HG02840 (cell line): ENCODE measurements around the gene KCNJ6.
"Not testable (repeated sequence)": the region's sequence is repeated elsewhere in the genome, so short reads cannot be mapped to it uniquely, and the experiment has no call there.

ENCODE experiments used
- ATAC-seq: cut with Tn5 transposase; IDR thresholded peaks from one replicate; pipeline ENCODE4 v1.9.1; 2021; ENCODE audit warnings: mild to moderate bottlenecking, moderate library complexity, moderate number of reproducible peaks; ENCODE audit not compliant: unreplicated experiment, low FRiP score

Gene KCNJ6

DNA sequence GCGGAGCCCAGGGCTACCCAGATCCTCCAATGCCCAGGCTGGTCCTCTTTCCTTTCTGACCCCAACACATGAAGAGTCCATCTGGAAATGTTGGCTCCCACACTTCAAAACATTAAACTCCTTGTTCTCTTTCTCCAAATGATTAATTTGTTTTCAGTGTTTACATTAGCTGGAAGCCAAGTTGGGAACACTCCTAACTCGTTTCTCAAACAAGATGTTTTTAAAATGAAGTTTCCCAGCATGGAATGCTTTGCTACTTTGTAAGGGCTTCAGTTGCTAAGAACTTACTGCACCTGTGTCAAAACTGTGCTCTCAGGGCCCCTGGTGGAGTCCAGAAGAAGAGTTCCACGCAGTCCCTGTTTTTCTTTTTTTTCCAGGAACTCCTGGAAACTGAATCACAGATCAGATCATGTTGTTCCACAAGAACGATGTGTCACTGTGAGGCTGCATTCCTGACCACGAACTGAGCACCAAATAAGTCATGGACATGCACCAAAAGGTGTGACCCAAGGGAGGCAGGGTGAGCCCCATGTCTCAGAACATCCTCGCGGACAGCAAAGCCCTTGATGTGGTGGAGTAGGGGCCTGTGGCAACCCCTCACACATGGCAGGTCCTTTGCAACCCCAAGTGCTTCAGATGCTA is 257.3 kb downstream of the KCNJ6 start:
- ATAC-seq: no peak

DNA sequence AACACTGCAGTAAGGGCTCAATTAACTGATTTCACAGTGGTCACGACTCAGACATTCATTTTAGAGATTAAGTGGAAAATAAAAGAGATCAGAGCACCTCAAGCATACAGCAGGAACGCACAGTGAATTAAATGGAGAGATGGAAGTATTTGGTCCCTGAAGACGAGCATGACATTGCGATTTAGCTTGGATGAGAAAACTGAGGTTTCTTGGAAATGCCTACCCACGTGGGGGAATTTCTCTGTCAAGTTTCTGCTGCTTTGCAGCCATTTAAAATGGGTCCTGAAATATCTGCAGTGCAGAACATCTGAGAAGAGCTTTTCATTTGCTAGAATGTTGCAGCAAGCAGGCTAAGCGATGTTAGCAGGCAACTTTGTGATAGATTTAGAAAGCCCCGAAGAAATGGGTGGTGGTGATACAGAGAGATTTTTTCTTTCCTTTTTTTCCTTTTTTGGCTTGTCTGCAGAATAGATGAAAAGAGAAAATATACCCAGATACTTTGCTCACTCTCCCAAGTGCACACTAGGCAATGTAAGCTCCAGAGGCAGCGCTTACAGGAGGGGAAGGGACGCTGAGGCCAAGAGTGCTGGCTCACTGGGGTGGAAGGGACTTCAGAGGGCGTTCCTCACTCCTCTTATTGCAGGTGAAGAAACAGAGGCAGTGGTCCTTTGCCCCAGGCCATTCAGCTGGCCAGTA is 258.0 kb downstream of the KCNJ6 start:
- no peak for ATAC-seq

- ATAC-seq: no peak
Observed at GRCh38 chr21:37656899-37657298, 259.4 kb downstream of the KCNJ6 start.

GRCh38 chr21:37655611-37656300 is 260.5 kb downstream of the KCNJ6 start:
- no peak for ATAC-seq

GRCh38 chr21:37654596-37654995 is 261.7 kb downstream of the KCNJ6 start:
- no peak for ATAC-seq

DNA sequence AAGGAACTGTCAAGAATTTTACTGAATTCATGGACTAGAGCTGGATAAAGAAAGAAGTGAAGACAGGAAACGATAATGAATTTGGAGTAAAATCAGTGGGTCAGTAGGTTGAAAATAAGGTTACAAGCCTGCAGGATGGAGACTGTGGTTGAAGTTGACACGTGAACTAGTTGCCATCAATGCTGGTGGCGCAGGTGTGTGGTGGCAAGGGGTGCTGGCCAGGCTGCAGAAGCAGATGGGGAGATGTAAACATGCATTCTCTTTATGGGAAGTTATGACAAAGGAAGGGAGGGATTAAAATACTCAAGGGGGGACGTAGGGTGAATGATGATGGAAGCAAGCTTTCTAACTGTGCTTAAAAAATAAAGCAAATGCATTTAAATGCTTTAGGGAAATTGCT is 263.1 kb downstream of the KCNJ6 start:
- ATAC-seq: no peak

GRCh38 chr21:37647781-37648180 is 268.5 kb downstream of the KCNJ6 start:
- ATAC-seq: no peak

GRCh38 chr21:37646761-37647160 is 269.5 kb downstream of the KCNJ6 start:
- ATAC-seq: not testable (repeated sequence)

- ATAC-seq: no peak
Observed at GRCh38 chr21:37645848-37646247, 270.4 kb downstream of the KCNJ6 start.

DNA sequence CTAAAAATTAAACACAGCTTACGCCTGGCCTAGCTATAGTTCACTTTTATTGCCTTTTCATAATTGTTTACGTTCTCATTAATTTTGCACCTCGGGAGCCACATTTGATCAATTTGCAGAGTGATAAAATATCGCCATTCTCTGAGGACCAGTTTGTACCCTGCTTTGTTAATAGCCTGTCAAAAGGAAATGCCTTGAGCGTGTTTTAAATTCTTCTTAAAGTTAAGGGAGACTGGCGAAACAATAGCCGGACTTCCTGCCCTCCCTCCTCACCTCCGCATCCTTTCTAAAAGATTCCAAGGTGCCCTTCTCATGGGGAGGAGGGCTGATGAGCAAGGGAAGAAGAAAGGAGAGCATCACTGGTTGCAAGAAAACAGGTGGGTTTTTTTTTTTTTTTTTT is 271.6 kb downstream of the KCNJ6 start:
- no peak for ATAC-seq

DNA sequence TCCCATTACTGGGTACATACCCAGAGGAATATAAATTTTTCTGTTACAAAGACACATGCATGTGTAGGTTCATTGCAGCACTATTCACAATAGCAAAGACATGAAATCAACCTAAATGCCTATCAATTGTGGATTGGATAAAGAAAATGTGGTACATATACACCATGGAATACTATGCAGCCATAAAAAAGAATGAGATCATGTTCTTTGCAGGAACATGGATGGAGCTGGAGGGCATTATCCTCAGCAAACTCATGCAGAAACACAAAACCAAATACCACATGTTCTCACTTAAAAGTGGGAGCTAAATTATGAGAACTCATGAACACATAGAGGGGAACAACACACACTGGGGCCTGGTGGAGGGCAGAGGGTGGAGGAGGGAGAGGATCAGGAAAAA is 272.4 kb downstream of the KCNJ6 start:
- ATAC-seq: not testable (repeated sequence)

DNA sequence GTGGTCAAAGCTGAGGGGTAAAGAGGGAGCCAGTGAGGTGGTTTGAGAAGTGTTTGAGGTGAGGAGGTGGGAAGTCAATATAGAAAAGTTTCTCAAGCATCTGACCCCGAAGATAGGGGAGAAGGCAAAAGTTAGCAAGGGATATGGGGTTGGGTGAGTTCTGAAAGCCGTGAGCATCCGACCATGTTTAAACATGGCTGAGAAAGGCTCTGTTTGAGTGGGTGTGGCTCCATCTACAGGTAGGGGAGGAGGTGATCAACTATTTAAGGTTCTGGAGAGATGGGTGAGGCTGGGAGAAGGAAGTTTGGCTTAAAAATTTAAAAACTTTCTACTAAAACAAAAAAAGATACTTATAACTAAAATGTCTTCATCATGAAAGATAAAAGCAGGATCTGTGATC is 273.8 kb downstream of the KCNJ6 start:
- no peak for ATAC-seq

- no peak for ATAC-seq
Observed at GRCh38 chr21:37639756-37640155, 276.5 kb downstream of the KCNJ6 start.

GRCh38 chr21:37636152-37636860 is 280.0 kb downstream of the KCNJ6 start:
- ATAC-seq: no peak

DNA sequence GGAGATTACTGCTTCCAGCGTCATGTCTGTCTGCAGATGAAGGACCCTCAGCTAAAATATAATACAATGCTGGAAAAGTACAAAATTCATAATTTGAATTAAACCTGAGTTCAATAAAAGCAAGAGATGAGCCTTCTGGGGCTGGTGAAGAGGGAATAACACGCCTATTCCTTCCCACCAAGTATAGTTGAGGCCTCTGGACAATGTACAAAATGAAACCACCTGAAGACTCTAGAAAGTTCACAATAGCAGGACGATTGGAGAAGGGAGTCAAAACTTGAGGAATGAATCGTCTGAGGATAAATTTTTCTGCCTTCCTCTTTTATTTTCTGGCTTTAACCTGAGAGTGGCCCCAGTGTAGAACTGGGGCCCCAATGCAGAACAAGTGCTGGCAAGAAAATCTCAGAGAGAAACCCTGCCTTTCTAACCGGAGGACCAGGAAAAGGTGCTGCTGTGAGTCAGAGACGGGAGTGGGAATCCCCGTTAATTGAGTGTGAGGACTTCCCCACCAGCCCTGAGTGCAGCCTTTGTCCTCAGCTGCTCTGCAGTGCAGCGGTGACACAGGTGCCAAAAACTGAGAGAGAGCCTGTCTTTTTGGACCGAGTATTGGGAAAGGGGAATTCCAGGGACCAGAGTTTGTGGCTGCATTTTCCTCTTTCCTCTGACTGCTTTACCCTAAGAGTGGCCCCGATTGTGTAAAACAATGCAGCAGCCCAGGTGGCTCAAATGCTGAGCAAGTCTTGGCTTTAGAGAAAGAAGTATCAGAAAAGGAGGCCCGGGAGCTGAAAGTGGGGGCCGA is 284.7 kb downstream of the KCNJ6 start:
- peak; percentile 68 for ATAC-seq

DNA sequence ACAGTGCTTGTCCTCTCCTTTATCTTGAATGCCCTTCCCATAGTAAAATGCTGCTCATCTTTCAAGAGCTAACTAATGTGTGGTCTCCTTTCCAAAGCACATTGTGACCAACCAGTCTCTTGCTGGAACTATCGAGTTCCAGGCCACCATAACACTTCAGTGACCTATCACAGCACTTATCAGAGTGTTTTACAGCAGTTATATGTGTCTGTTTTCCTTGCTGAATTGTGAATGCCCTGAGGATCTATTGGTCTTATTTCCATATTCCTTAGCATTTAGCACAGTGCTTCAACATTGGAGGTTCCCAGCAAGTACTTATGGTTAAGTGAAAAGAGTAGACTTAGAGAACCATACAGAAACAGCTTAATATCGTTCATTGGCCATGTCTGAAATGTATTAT is 285.4 kb downstream of the KCNJ6 start:
- no peak for ATAC-seq

DNA sequence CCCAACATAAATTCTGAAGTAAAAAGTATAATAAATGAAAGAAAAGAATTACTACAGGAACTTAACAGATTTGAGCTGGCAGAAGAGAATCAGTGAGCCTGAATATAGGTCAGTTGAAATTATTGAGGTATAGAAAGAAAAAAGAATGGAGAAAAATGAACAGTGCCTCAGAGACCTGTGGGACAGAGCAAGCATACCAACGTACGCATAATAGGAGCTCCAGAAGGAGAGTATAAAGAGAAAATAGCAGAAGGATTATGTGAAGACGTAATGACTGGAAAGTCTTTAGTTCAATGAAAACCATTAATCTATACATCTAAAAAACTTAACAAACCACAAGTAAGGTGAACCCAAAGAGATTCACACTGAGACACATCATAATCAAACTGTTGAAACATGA is 287.9 kb downstream of the KCNJ6 start:
- no peak for ATAC-seq

GRCh38 chr21:37627561-37627960 is 288.7 kb downstream of the KCNJ6 start:
- no peak for ATAC-seq

DNA sequence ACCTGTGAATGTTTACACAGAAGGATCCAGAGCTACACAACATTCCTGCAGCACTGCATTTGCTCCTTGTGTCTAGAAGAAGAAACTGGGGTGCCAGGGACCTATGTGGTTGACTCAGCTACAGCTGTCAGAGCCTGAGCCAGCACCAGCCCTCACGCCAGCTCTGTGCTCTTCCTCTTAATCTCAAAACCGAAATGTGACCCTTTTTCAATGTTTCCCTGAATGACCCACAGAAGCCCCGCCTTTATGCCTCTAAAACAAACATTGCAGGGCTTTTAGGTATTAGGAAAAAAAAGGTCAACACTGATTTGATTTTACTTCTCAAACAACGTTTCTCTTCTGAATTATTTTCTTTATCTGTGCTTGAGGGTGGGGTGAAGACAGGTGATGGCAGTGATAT is 289.2 kb downstream of the KCNJ6 start:
- no peak for ATAC-seq

DNA sequence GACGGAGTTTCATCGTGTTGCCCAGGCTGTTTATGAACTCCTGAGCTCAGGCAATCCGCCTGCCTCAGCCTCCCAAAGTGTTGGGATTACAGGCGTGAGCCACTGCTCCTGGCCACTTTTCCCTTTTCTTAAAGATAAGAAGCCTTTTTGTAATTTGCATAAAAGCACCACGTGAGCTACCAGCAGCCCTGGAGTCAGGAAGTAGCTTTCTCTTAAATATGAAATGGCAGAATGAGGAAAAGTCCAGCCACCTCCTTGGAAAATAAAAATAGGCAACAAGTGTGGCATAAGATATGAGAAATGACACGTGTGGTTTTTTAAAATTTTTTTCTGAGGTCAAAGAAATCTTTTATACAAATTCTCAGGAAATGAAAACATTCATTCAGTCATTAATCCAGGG is 289.9 kb downstream of the KCNJ6 start:
- ATAC-seq: no peak
